ENCODE measurements around the gene MSANTD3. TPM values are rescaled to one million over a fixed set of nuclear protein-coding genes. Genes with fewer than 3 reads are reported as not detected.

MSANTD3 gene
- total and polyA plus RNA-seq, 2 experiments from 2014 or later, result 27.6 to 48.6 TPM

DNA sequence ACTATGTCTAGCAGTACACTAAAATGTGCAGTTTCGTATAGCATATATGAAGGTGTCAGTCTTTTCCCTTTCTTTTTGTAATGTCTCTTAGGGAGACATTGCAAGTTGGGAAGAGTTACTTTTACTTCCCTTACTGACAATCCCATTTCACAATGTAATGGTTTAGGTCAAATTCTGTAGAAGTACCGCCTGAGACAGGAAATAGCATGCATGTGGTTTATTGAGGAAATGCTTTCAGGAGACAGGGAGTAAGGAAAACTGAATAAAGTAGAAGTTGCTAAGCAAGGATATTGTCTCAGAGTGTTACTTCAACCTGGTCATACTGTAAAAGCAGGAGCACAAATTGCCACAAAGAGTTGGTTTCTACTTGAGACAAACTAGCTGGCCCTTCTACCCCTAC, 32.1 kb upstream of the MSANTD3 start:
- H3K4me3 ChIP-seq, result no peak overlapping the region
- H4K20me1 ChIP-seq (ENCODE audit: insufficient read depth), result no peaks in the 10 kb centered on the region
- WGBS, 2 experiments (ENCODE audit: low coverage in 1 of 2, low lambda C conversion rate in 2 of 2, missing lambda C conversion rate in 2 of 2), result 57 to 58% methylated on average over 2 of the region's 2 CpGs
- H3K9ac ChIP-seq, result no peak overlapping the region
- in situ Hi-C loops (cut with MboI), result no loop called here
- peaks cover 16% of the 10 kb centered on the region for H3K4me1 ChIP-seq (ENCODE audit: insufficient read depth)
- H3F3A ChIP-seq (ENCODE audit: insufficient read depth), result 0 out of 2 replicates have a peak, but pooled peaks cover 11% of the 10 kb centered on the region
- no peaks in the 10 kb centered on the region for H3K9me3 ChIP-seq (ENCODE audit: low read depth)
- DNase-seq, result peak; percentile 38
- H2AFZ ChIP-seq, result peak overlapping the region; percentile 54
- no peaks in the 10 kb centered on the region for H3K79me2 ChIP-seq (ENCODE audit: insufficient read depth)
- no peaks in the 10 kb centered on the region for H3K36me3 ChIP-seq (ENCODE audit: low read depth)
- 0 out of 2 replicates have a peak overlapping the region, but pooled peaks have one; percentile 7 for H3K27ac ChIP-seq
- TF ChIP-seq EZH2phosphoT487 (IDR thresholded peaks at IDR 0.05; ENCODE audit: insufficient read depth, low read depth) (no peak), EZH2 (IDR thresholded peaks at IDR 0.05; ENCODE audit: insufficient read depth, poor library complexity, severe bottlenecking) (no peak)
- no peaks in the 10 kb centered on the region for H3K27me3 ChIP-seq (replicated peaks; ENCODE audit: insufficient read depth)
- H3K4me2 ChIP-seq (ENCODE audit: unreplicated experiment), result peak overlapping the region; percentile 18
- H3K9me2 ChIP-seq (ENCODE audit: insufficient read depth), result no peaks in the 10 kb centered on the region

DNA sequence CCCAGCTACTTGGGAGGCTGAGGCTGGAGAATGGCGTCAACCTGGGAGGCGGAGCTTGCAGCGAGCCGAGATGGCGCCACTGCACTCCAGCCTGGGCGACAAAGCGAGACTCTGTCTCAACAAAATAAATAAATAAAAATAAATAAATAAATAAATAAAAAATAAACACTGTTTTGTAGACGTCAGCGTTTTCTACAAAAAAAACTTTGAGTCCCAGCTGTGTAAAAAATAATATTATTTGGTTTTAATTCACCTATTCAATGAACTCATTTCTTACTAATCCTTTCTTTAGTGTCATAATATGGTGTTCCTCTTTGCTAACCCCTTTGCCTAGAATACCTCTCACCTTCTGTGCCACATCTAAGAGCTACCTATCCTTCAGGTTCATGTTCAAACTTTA, 30.2 kb upstream of the MSANTD3 start:
- no peak for DNase-seq
- peaks cover 16% of the 10 kb centered on the region for H3K4me1 ChIP-seq (ENCODE audit: insufficient read depth)
- no peak overlapping the region for H3K4me3 ChIP-seq
- in situ Hi-C loops (cut with MboI), result no loop called here
- H4K20me1 ChIP-seq (ENCODE audit: insufficient read depth), result no peaks in the 10 kb centered on the region
- H2AFZ ChIP-seq, result no peak overlapping the region
- no peaks in the 10 kb centered on the region for H3K27me3 ChIP-seq (replicated peaks; ENCODE audit: insufficient read depth)
- H3K9me2 ChIP-seq (ENCODE audit: insufficient read depth), result no peaks in the 10 kb centered on the region
- no peaks in the 10 kb centered on the region for H3K79me2 ChIP-seq (ENCODE audit: insufficient read depth)
- WGBS, 2 experiments (ENCODE audit: low coverage in 1 of 2, low lambda C conversion rate in 2 of 2, missing lambda C conversion rate in 2 of 2), result 92 to 93% methylated on average over 9 of the region's 9 CpGs
- 0 out of 2 replicates have a peak, but pooled peaks cover 11% of the 10 kb centered on the region for H3F3A ChIP-seq (ENCODE audit: insufficient read depth)
- H3K9me3 ChIP-seq (ENCODE audit: low read depth), result no peaks in the 10 kb centered on the region
- no peak overlapping the region for H3K4me2 ChIP-seq (ENCODE audit: unreplicated experiment)
- H3K27ac ChIP-seq, result no peak overlapping the region
- TF ChIP-seq EZH2 (IDR thresholded peaks at IDR 0.05; ENCODE audit: insufficient read depth, poor library complexity, severe bottlenecking) (no peak), EZH2phosphoT487 (IDR thresholded peaks at IDR 0.05; ENCODE audit: insufficient read depth, low read depth) (no peak)
- no peak overlapping the region for H3K9ac ChIP-seq
- no peaks in the 10 kb centered on the region for H3K36me3 ChIP-seq (ENCODE audit: low read depth)

DNA sequence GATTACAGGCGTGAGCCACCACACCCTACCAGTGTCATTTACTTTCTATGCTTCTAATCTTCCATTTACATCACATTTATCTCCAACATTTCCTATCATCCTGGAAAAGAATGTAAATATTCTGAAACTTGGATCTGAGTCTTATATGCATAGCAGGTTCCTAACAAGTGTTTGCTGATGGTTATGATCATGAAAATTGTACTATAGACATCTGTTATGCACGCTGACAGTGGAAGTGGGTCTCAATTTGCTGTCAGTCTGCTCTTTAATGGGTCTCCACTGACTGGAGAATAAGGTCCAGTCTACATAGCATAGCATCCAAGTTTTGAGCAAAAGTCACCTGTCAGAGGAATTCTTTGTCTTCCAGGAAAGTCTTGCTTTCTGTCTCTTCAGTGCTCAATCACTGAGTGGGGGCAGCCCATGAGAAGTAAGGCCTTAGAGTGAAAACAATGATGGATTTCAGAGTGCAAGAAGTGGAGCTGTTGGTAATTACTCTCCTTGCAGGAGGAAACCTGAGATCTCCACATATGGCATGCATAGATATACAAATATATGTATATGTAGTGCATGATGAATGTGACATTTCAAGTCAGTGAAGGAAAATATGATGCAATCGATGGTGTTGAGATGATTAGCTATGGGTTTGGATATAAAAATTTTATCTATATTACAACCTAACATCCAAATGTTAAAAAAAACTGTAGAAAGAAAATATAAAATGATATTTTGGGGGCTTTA, 29.2 kb upstream of the MSANTD3 start:
- H3K4me3 ChIP-seq, result no peak overlapping the region
- no peaks in the 10 kb centered on the region for H4K20me1 ChIP-seq (ENCODE audit: insufficient read depth)
- H3K27ac ChIP-seq, result no peak overlapping the region
- in situ Hi-C loops (cut with MboI), result no loop called here
- H3K27me3 ChIP-seq (replicated peaks; ENCODE audit: insufficient read depth), result no peaks in the 10 kb centered on the region
- H3K4me2 ChIP-seq (ENCODE audit: unreplicated experiment), result no peak overlapping the region
- H3K4me1 ChIP-seq (ENCODE audit: insufficient read depth), result peaks cover 16% of the 10 kb centered on the region
- 67 to 68% methylated on average over 3 of the region's 3 CpGs for WGBS, 2 experiments (ENCODE audit: low coverage in 1 of 2, low lambda C conversion rate in 2 of 2, missing lambda C conversion rate in 2 of 2)
- H3K79me2 ChIP-seq (ENCODE audit: insufficient read depth), result no peaks in the 10 kb centered on the region
- H3F3A ChIP-seq (ENCODE audit: insufficient read depth), result 0 out of 2 replicates have a peak, but pooled peaks cover 11% of the 10 kb centered on the region
- no peak overlapping the region for H3K9ac ChIP-seq
- H3K9me2 ChIP-seq (ENCODE audit: insufficient read depth), result no peaks in the 10 kb centered on the region
- no peaks in the 10 kb centered on the region for H3K9me3 ChIP-seq (ENCODE audit: low read depth)
- H2AFZ ChIP-seq, result no peak overlapping the region
- no peaks in the 10 kb centered on the region for H3K36me3 ChIP-seq (ENCODE audit: low read depth)
- DNase-seq, result no peak
- TF ChIP-seq EZH2 (IDR thresholded peaks at IDR 0.05; ENCODE audit: insufficient read depth, poor library complexity, severe bottlenecking), result no peak

GRCh38 chr9:100401042-100401441, 25.9 kb upstream of the MSANTD3 start:
- H3K4me2 ChIP-seq (ENCODE audit: unreplicated experiment), result no peak overlapping the region
- no peaks in the 10 kb centered on the region for H3F3A ChIP-seq (ENCODE audit: insufficient read depth)
- WGBS, 2 experiments (ENCODE audit: low coverage in 1 of 2, low lambda C conversion rate in 2 of 2, missing lambda C conversion rate in 2 of 2), result 86 to 92% methylated on average over 1 of the region's 1 CpG
- in situ Hi-C loops (cut with MboI), result no loop called here
- H3K4me1 ChIP-seq (ENCODE audit: insufficient read depth), result no peaks in the 10 kb centered on the region
- no peak overlapping the region for H3K4me3 ChIP-seq
- H3K9ac ChIP-seq, result no peak overlapping the region
- H3K9me3 ChIP-seq (ENCODE audit: low read depth), result no peaks in the 10 kb centered on the region
- no peaks in the 10 kb centered on the region for H3K9me2 ChIP-seq (ENCODE audit: insufficient read depth)
- H4K20me1 ChIP-seq (ENCODE audit: insufficient read depth), result no peaks in the 10 kb centered on the region
- no peak for TF ChIP-seq EZH2phosphoT487 (IDR thresholded peaks at IDR 0.05; ENCODE audit: insufficient read depth, low read depth)
- TF ChIP-seq EZH2 (IDR thresholded peaks at IDR 0.05; ENCODE audit: insufficient read depth, poor library complexity, severe bottlenecking), result no peak
- H3K36me3 ChIP-seq (ENCODE audit: low read depth), result no peaks in the 10 kb centered on the region
- no peaks in the 10 kb centered on the region for H3K79me2 ChIP-seq (ENCODE audit: insufficient read depth)
- no peak for DNase-seq
- H3K27ac ChIP-seq, result no peak overlapping the region
- no peak overlapping the region for H2AFZ ChIP-seq
- no peaks in the 10 kb centered on the region for H3K27me3 ChIP-seq (replicated peaks; ENCODE audit: insufficient read depth)
